ENCODE measurements around the gene CSAG3.
"Not testable (repeated sequence)": the region's sequence is repeated elsewhere in the genome, so short reads cannot be mapped to it uniquely, and the experiment has no call there.

CSAG3 gene

GRCh38 chrX:152758918-152759317 is at the start of gene CSAG3:
CSAG3 (plus strand) TSS chrX:152759218.
- not testable (repeated sequence) for DNase-seq (ENCODE audit: low spot score)

- not testable (repeated sequence) for DNase-seq (ENCODE audit: low spot score)
Observed at GRCh38 chrX:152713195-152713594, 45.8 kb upstream of the CSAG3 start.

- DNase-seq (ENCODE audit: low spot score) = not testable (repeated sequence)
Observed at GRCh38 chrX:152713815-152714787, 44.9 kb upstream of the CSAG3 start, which contains the start of gene MAGEA2B. MAGEA2B (plus strand) TSS chrX:152714628; CDS start chrX:152717107, 2,479 bp downstream.

GRCh38 chrX:152725409-152725808 is 33.6 kb upstream of the CSAG3 start:
- no peak for DNase-seq (ENCODE audit: low spot score)

GRCh38 chrX:152733261-152733975 is 25.6 kb upstream of the CSAG3 start, which contains the start of the genes CSAG1 and MAGEA12:
CSAG1 (minus strand) TSS chrX:152733721; CDS start chrX:152732460, 1,261 bp downstream.
MAGEA12 (plus strand) TSS chrX:152733757; CDS start chrX:152736162, 2,405 bp downstream.
- DNase-seq (ENCODE audit: low spot score) = no peak

GRCh38 chrX:152734143-152734858 is 24.7 kb upstream of the CSAG3 start:
- not testable (repeated sequence) for DNase-seq (ENCODE audit: low spot score)

- DNase-seq (ENCODE audit: low spot score) = no peak
Observed at GRCh38 chrX:152735101-152735500, 23.9 kb upstream of the CSAG3 start.

- DNase-seq (ENCODE audit: low spot score) = no peak
Observed at GRCh38 chrX:152735860-152736511, 23.0 kb upstream of the CSAG3 start.

- DNase-seq (ENCODE audit: low spot score) = not testable (repeated sequence)
Observed at GRCh38 chrX:152736528-152736927, 22.5 kb upstream of the CSAG3 start.

- DNase-seq (ENCODE audit: low spot score) = no peak
Observed at GRCh38 chrX:152738560-152738959, 20.5 kb upstream of the CSAG3 start.

- not testable (repeated sequence) for DNase-seq (ENCODE audit: low spot score)
Observed at GRCh38 chrX:152753686-152754650, 5.0 kb upstream of the CSAG3 start, which contains the start of gene MAGEA2. MAGEA2 (minus strand) TSS chrX:152753842; CDS start chrX:152751363, 2,479 bp downstream.

- not testable (repeated sequence) for DNase-seq (ENCODE audit: low spot score)
Observed at GRCh38 chrX:152754871-152755270, 4.1 kb upstream of the CSAG3 start.

GRCh38 chrX:152759544-152759943 is 526 bp downstream of the CSAG3 start:
- not testable (repeated sequence) for DNase-seq (ENCODE audit: low spot score)

- DNase-seq (ENCODE audit: low spot score) = not testable (repeated sequence)
Observed at GRCh38 chrX:152761582-152761981, 2.6 kb downstream of the CSAG3 start.

GRCh38 chrX:152766562-152766961 is 7.5 kb downstream of the CSAG3 start:
- DNase-seq (ENCODE audit: low spot score) = not testable (repeated sequence)

GRCh38 chrX:152769549-152770289 is 10.7 kb downstream of the CSAG3 start, which contains the start of gene MAGEA6:
MAGEA6 (minus strand) TSS chrX:152769689; CDS start chrX:152767650, 2,039 bp downstream.
- DNase-seq (ENCODE audit: low spot score) = not testable (repeated sequence)

GRCh38 chrX:152787062-152787461 is 28.0 kb downstream of the CSAG3 start:
- DNase-seq (ENCODE audit: low spot score) = not testable (repeated sequence)

- no peak for DNase-seq (ENCODE audit: low spot score)
Observed at GRCh38 chrX:152798945-152799344, 39.9 kb downstream of the CSAG3 start.

GRCh38 chrX:152806035-152806434 is 47.0 kb downstream of the CSAG3 start:
- DNase-seq (ENCODE audit: low spot score) = no peak

Data from cerebellar cortex (tissue), 1 donor.